A549 (cell line): ENCODE measurements around the gene MEN1. TPM values are rescaled to one million over a fixed set of nuclear protein-coding genes. Genes with fewer than 3 reads are reported as not detected.
"Not testable (repeated sequence)": the region's sequence is repeated elsewhere in the genome, so short reads cannot be mapped to it uniquely, and the experiment has no call there.

Experiments used
- ATAC-seq, 2 experiments: fragments of 200-7000 bp in 1 of 2; fragments of >200 bp in 1 of 2; cut with Nextera tagmentation in 1 of 2; cut with Tn5 transposase in 1 of 2; 3 replicates each; pipeline versions ENCODE4 v1.8.0 to v1.9.1; 2018 to 2020; ENCODE audit warnings: mild to moderate bottlenecking in 1 of 2, moderate library complexity in 1 of 2
- CTCF ChIA-PET: fragments of 300-600 bp; sonication (Branson Sonifier 250); formaldehyde crosslinking; extraction: SDS; loops from one replicate; lab custom pipeline; 2021; ENCODE audit warnings: antibody characterized with exemption, inconsistent platforms; lab: Yijun Ruan, JAX
- POLR2A ChIA-PET: fragments of 350-600 bp; formaldehyde crosslinking; extraction: SDS; loops from one replicate; lab custom pipeline; 2021; ENCODE audit warnings: antibody characterized with exemption, inconsistent platforms; lab: Yijun Ruan, JAX
- DNase-seq, 2 experiments: peaks; one replicate each; pipeline versions ENCODE4 v3.0.0 to v3.0.0-alpha.2; 2011 to 2016; ENCODE audit warnings: low read depth in 1 of 2, low spot score in 1 of 2
- FAIRE-seq: peaks from 2 replicates; lab custom pipeline; 2011; peaks lifted over from hg19 to GRCh38; lab: Jason Lieb, UNC
- H3K27ac ChIP-seq, 2 experiments: fragments of >200 bp; sonication (Bioruptor Twin); formaldehyde crosslinking; 3 replicates each; pipeline ENCODE4 v1.5.1; 2016 to 2017
- H3K4me1 ChIP-seq: fragments of >200 bp; sonication (Bioruptor Twin); formaldehyde crosslinking; 3 replicates; pipeline ENCODE4 v1.6.1; 2016
- H3K4me2 ChIP-seq: fragments of >200 bp; sonication (Bioruptor Twin); formaldehyde crosslinking; 3 replicates; pipeline ENCODE4 v1.6.1; 2016
- H3K4me3 ChIP-seq: fragments of >200 bp; sonication (Bioruptor Twin); formaldehyde crosslinking; 3 replicates; pipeline ENCODE4 v1.5.1; 2016
- H3K9me3 ChIP-seq: fragments of >200 bp; sonication (Bioruptor Twin); formaldehyde crosslinking; 3 replicates; pipeline ENCODE4 v1.6.1; 2016
- ATOH8 ChIP-seq: fragments of 250-450 bp; sonication (Bioruptor Pico); IDR thresholded peaks from 2 replicates; pipeline ENCODE4 v1.5.0; 2020; ENCODE audit warnings: low read depth, mild to moderate bottlenecking, moderate library complexity
- CBX2 ChIP-seq: fragments of 200-600 bp; sonication (generic); IDR thresholded peaks from 2 replicates; pipeline ENCODE4 v1.6.1; 2016; ENCODE audit warnings: low read depth, mild to moderate bottlenecking, borderline replicate concordance
- CBX8 ChIP-seq: fragments of 200-600 bp; sonication (generic); IDR thresholded peaks from 2 replicates; pipeline ENCODE4 v1.6.1; 2016
- CEBPB ChIP-seq, 2 experiments: fragments of >200 bp in 1 of 2; sonication (Bioruptor Twin) in 1 of 2; formaldehyde crosslinking in 1 of 2; IDR thresholded peaks; 2 replicates each; pipeline ENCODE4 v1.6.1; 2012 to 2016
- E2F6 ChIP-seq: IDR thresholded peaks from 2 replicates; pipeline ENCODE4 v1.6.1; 2012; ENCODE audit warnings: low read depth, borderline replicate concordance
- EHF ChIP-seq: fragments of 250-450 bp; sonication (Bioruptor Pico); IDR thresholded peaks from 2 replicates; pipeline ENCODE4 v1.5.0; 2020; ENCODE audit warnings: mild to moderate bottlenecking
- EP300 ChIP-seq, 2 experiments: fragments of >200 bp; sonication (Bioruptor Twin); formaldehyde crosslinking; IDR thresholded peaks; 2 replicates in 1 of 2; 3 replicates in 1 of 2; pipeline ENCODE4 v1.6.1; 2016 to 2017
- ESRRA ChIP-seq: fragments of 150-350 bp; IDR thresholded peaks from 2 replicates; pipeline ENCODE4 v1.6.1; 2014; ENCODE audit warnings: mild to moderate bottlenecking, low read length, borderline replicate concordance
- FOSL2 ChIP-seq, 2 experiments: fragments of 450-650 bp in 1 of 2; fragments of >200 bp in 1 of 2; sonication (Bioruptor Twin) in 1 of 2; formaldehyde crosslinking; IDR thresholded peaks; 2 replicates each; pipeline versions ENCODE4 v1.5.0 to v1.6.1; 2016 to 2020; ENCODE audit warnings: mild to moderate bottlenecking in 1 of 2, moderate library complexity in 1 of 2
- FOXS1 ChIP-seq: fragments of 250-450 bp; sonication (Bioruptor Pico); IDR thresholded peaks from 2 replicates; pipeline ENCODE4 v1.5.0; 2020; ENCODE audit warnings: mild to moderate bottlenecking, moderate library complexity
- GATA3 ChIP-seq: IDR thresholded peaks from 2 replicates; pipeline ENCODE4 v1.6.1; 2012; ENCODE audit warnings: borderline replicate concordance
- HDAC2 ChIP-seq: fragments of 200-600 bp; sonication (generic); IDR thresholded peaks from 2 replicates; pipeline ENCODE4 v1.6.1; 2016
- HEYL ChIP-seq: fragments of 250-450 bp; sonication (Bioruptor Pico); IDR thresholded peaks from 2 replicates; pipeline ENCODE4 v1.8.0; 2021; ENCODE audit warnings: mild to moderate bottlenecking, moderate library complexity
- HOXB5 ChIP-seq: fragments of 250-450 bp; sonication (Bioruptor Pico); IDR thresholded peaks from 2 replicates; pipeline ENCODE4 v1.5.0; 2020; ENCODE audit warnings: mild to moderate bottlenecking, moderate library complexity
- JUNB ChIP-seq: fragments of >200 bp; sonication (Bioruptor Twin); formaldehyde crosslinking; IDR thresholded peaks from 2 replicates; pipeline ENCODE4 v1.6.1; 2016
- MAFK ChIP-seq: fragments of 450-650 bp; IDR thresholded peaks from 2 replicates; pipeline ENCODE4 v1.6.1; 2014; ENCODE audit not compliant: partially characterized antibody
- MAZ ChIP-seq: fragments of 150-350 bp; IDR thresholded peaks from 2 replicates; pipeline ENCODE4 v1.6.1; 2014; ENCODE audit warnings: antibody characterized with exemption, low read depth, low read length, borderline replicate concordance
- MYC ChIP-seq: IDR thresholded peaks from 2 replicates; pipeline ENCODE4 v1.6.1; 2012; ENCODE audit warnings: mild to moderate bottlenecking, inconsistent platforms, low read length, improper control_type of control experiment, borderline replicate concordance
- NFE2L2 ChIP-seq: fragments of 150-350 bp; conservative IDR thresholded peaks from 2 replicates; pipeline ENCODE4 v1.6.1; 2014; ENCODE audit warnings: low read length
- RAD21 ChIP-seq, 2 experiments: fragments of >200 bp in 1 of 2; sonication (Bioruptor Twin) in 1 of 2; formaldehyde crosslinking in 1 of 2; IDR thresholded peaks in 1 of 2; conservative IDR thresholded peaks in 1 of 2; 2 replicates in 1 of 2; 3 replicates in 1 of 2; pipeline ENCODE4 v1.6.1; 2012 to 2018; ENCODE audit warnings: inconsistent platforms in 1 of 2
- RARB ChIP-seq: fragments of 250-450 bp; sonication (Bioruptor Pico); IDR thresholded peaks from 2 replicates; pipeline ENCODE4 v1.8.0; 2021; ENCODE audit warnings: mild to moderate bottlenecking, moderate library complexity
- RFX5 ChIP-seq: fragments of 450-650 bp; IDR thresholded peaks from 2 replicates; pipeline ENCODE4 v1.7.1; 2014; ENCODE audit warnings: antibody characterized with exemption, mild to moderate bottlenecking, moderate library complexity
- RNF2 ChIP-seq: fragments of 200-600 bp; sonication (generic); IDR thresholded peaks from 2 replicates; pipeline ENCODE4 v1.6.1; 2016; ENCODE audit warnings: low read depth, mild to moderate bottlenecking, antibody characterized with exemption, moderate library complexity, borderline replicate concordance
- TFCP2L1 ChIP-seq: fragments of 250-450 bp; sonication (Bioruptor Pico); IDR thresholded peaks from 2 replicates; pipeline ENCODE4 v1.5.0; 2021; ENCODE audit warnings: mild to moderate bottlenecking
- TP53 ChIP-seq: fragments of 250-450 bp; sonication (Bioruptor Pico); IDR thresholded peaks from 2 replicates; pipeline ENCODE4 v1.5.0; 2021; ENCODE audit warnings: mild to moderate bottlenecking, moderate library complexity
- USF2 ChIP-seq: fragments of 450-650 bp; IDR thresholded peaks from 2 replicates; pipeline ENCODE4 v1.6.1; 2014; ENCODE audit warnings: antibody characterized with exemption
- ZC3H11A ChIP-seq: fragments of 450-650 bp; IDR thresholded peaks from 2 replicates; pipeline ENCODE4 v1.6.1; 2014; ENCODE audit warnings: antibody characterized with exemption, mild to moderate bottlenecking
- ZFP36 ChIP-seq: fragments of 450-650 bp; IDR thresholded peaks from 2 replicates; pipeline ENCODE4 v1.6.1; 2014; ENCODE audit warnings: borderline replicate concordance; ENCODE audit not compliant: partially characterized antibody
- ZNF302 ChIP-seq: fragments of 250-450 bp; sonication (Bioruptor Pico); IDR thresholded peaks from 2 replicates; pipeline ENCODE4 v1.9.0; 2021; ENCODE audit warnings: inconsistent platforms, mild to moderate bottlenecking, moderate library complexity
- WGBS: methylation state at CpG from one replicate; pipeline ENCODE4 v1.1.6; 2017; ENCODE audit errors: missing lambda C conversion rate; 5-methylcytosine and 5-hydroxymethylcytosine counted together
- polyA plus RNA-seq, 4 experiments: library from polyadenylated mRNA; depleted of rRNA in 3 of 4; stranded (reverse); fragments of >200 nt; fragmentation: RNase III in 1 of 4; extraction: RNeasy Plus Mini Kit Qiagen cat#74134 plus additional on column Dnase treatment in 1 of 4; gene quantifications; 2 replicates in 3 of 4; 3 replicates in 1 of 4; pipeline ENCODE4 v1.2.3, GENCODE V29; 2011 to 2017

MEN1 gene
- polyA plus RNA-seq, 2 of the 4 experiments (the other 2 are of a cell fraction): 17.0 to 34.7 TPM

GRCh38 chr11:64817476-64817875 lies 7.1 kb upstream of the MEN1 start:
- CTCF ChIA-PET: interaction anchor here (0.7 to 1.7 kb wide), 3 partner anchors 25 to 150 kb away, joined by 3 to 4 read pairs (median 3); no protein-coding TSS in a partner anchor
- Histone ChIP-seq H3K27ac (no peak overlapping the region), H3K4me3 (no peak overlapping the region), H3K4me1 (0 out of 3 replicates have a peak, but pooled peaks cover 3% of the 10 kb centered on the region), H3K4me2 (no peak overlapping the region), H3K9me3 (no peaks in the 10 kb centered on the region)
- DNase-seq (no peak), ATAC-seq (0 out of 6 replicates have a peak, but pooled peaks of 1 of the 2 experiments have one; percentile 31), FAIRE-seq (no peak)
- WGBS: 81% methylated on average over 3 of the region's 3 CpGs
- no peak for TF ChIP-seq USF2
- no peak for TF ChIP-seq JUNB
- TF ChIP-seq E2F6: no peak
- no peak for TF ChIP-seq MYC
- TF ChIP-seq NFE2L2: no peak
- TF ChIP-seq FOXS1 (CRISPR knock-in tag): no peak
- no peak for TF ChIP-seq CEBPB (IDR thresholded peaks at IDR 0.05)
- TF ChIP-seq ZFP36: no peak
- no peak for TF ChIP-seq CBX8
- TF ChIP-seq FOSL2 (IDR thresholded peaks at IDR 0.05): no peak
- no peak for TF ChIP-seq FOSL2 (CRISPR knock-in tag; IDR thresholded peaks at IDR 0.05)
- TF ChIP-seq RAD21 (conservative IDR thresholded peaks at IDR 0.05 in 1 of 2, IDR thresholded peaks at IDR 0.05 in 1 of 2): no peak
- TF ChIP-seq ESRRA: no peak
- TF ChIP-seq HDAC2: no peak
- TF ChIP-seq RARB (CRISPR knock-in tag): no peak
- no peak for TF ChIP-seq GATA3
- no peak for TF ChIP-seq RNF2
- no peak for TF ChIP-seq EP300 (IDR thresholded peaks at IDR 0.05)
- no peak for TF ChIP-seq TP53
- TF ChIP-seq ZC3H11A: no peak
- POLR2A ChIA-PET: no interaction called here

GRCh38 chr11:64815433-64815832 lies 5.1 kb upstream of the MEN1 start:
- ATAC-seq, H3K4me2 ChIP-seq, POLR2A ChIA-PET, DNase-seq, H3K27ac ChIP-seq, FAIRE-seq, H3K4me3 ChIP-seq, H3K4me1 ChIP-seq, H3K9me3 ChIP-seq: not testable (repeated sequence)
- 62% methylated on average over 5 of the region's 5 CpGs for WGBS
- CTCF ChIA-PET: interaction anchor here (1.0 to 1.2 kb wide), 3 partner anchors 9 to 16 kb away, joined by 3 read pairs; no protein-coding TSS in a partner anchor

- H3K9me3 ChIP-seq: no peaks in the 10 kb centered on the region
- peaks cover 3% of the 10 kb centered on the region; the same call in 1 of the 3 replicates for H3K4me1 ChIP-seq
- 57% methylated on average over 7 of the region's 7 CpGs for WGBS
- H3K4me3 ChIP-seq: no peak overlapping the region
- H3K4me2 ChIP-seq: no peak overlapping the region
- DNase-seq (no peak), ATAC-seq (no peak), FAIRE-seq (no peak)
- CTCF ChIA-PET: interaction anchor here (0.8 to 1.2 kb wide), 4 partner anchors 10 to 101 kb away, joined by 3 to 4 read pairs (median 3); no protein-coding TSS in a partner anchor
- H3K27ac ChIP-seq: no peak overlapping the region
- TF ChIP-seq MAFK (no peak), EHF (CRISPR knock-in tag) (no peak), FOSL2 (IDR thresholded peaks at IDR 0.05) (no peak), FOSL2 (CRISPR knock-in tag; IDR thresholded peaks at IDR 0.05) (no peak), ZNF302 (CRISPR knock-in tag) (no peak), ZC3H11A (no peak), HDAC2 (no peak), RFX5 (no peak), HEYL (no peak), HOXB5 (CRISPR knock-in tag) (no peak), NFE2L2 (no peak), E2F6 (no peak), CBX2 (no peak), ATOH8 (CRISPR knock-in tag) (no peak), MAZ (no peak), GATA3 (no peak), CEBPB (IDR thresholded peaks at IDR 0.05) (no peak), TFCP2L1 (CRISPR knock-in tag) (no peak), ZFP36 (no peak)
- POLR2A ChIA-PET: no interaction called here
These were observed 4.4 kb upstream of the MEN1 start for GRCh38 chr11:64814712-64815187.
